ENCODE data around the gene FAM181A. TPM values are rescaled to one million over a fixed set of nuclear protein-coding genes. Genes with fewer than 3 reads are reported as not detected.

The FAM181A gene
- total and polyA plus RNA-seq, 2 of the 4 experiments (the other 2 are of a cell fraction): not detected

DNA sequence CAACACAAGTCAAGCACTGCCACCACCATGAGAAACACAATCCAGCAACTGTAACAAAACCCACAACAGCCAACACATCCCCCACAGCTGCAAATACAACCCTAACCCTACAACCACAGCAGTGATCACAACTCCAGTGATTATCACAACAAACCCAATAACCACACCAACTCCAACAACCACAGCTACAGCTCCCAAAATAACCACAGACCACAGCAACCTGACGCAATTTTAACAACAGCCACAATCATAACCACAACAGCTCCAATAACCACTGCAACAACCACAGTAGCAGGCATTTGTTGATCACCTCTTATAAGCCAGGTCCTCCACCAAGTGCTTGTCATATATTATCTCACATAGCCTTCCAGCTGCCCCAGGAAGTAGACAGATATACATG is 42.2 kb upstream of the FAM181A start:
- CTCF ChIA-PET: no interaction called here

More for the DNA sequence above, 42.2 kb upstream of the FAM181A start:
- Histone ChIP-seq H3K23ac (ENCODE audit: low read depth, low read length) (no peak overlapping the region), H3K36me3 (ENCODE audit: control insufficient read depth, insufficient read depth, low read length) (no peaks in the 10 kb centered on the region), H2AK5ac (ENCODE audit: low read depth, low read length) (no peak overlapping the region), H3K27ac (ENCODE audit: insufficient read depth, low read length) (no peak overlapping the region), H3K4ac (ENCODE audit: low read depth, low read length) (no peak overlapping the region), H2BK5ac (ENCODE audit: low read depth, low read length, poor library complexity, severe bottlenecking) (no peak overlapping the region), H3K56ac (ENCODE audit: extremely low read depth, insufficient read depth, low read length) (no peak overlapping the region), H4K91ac (ENCODE audit: insufficient read depth, low read depth, low read length) (no peak overlapping the region), H4K8ac (ENCODE audit: low read depth in 2 of 2, low read length in 2 of 2) (no peak overlapping the region), H4K5ac (ENCODE audit: low read depth, low read length) (no peak overlapping the region), H3K4me2 (ENCODE audit: low read depth, low read length) (no peak overlapping the region), H3K4me3 (ENCODE audit: insufficient read depth, low read depth, low read length) (no peak overlapping the region), H2BK120ac (ENCODE audit: low read depth, low read length) (no peak overlapping the region), H2BK20ac (ENCODE audit: low read depth, low read length) (no peak overlapping the region), H2BK15ac (ENCODE audit: low read depth, low read length) (no peak overlapping the region), H3K27me3 (ENCODE audit: control insufficient read depth, insufficient read depth, low read length) (peaks cover 11% of the 10 kb centered on the region), H3K9me1 (ENCODE audit: insufficient read depth, low read length) (no peaks in the 10 kb centered on the region), H3K4me1 (ENCODE audit: control insufficient read depth, insufficient read depth, low read length) (no peaks in the 10 kb centered on the region), H2AK9ac (replicated peaks; ENCODE audit: low read depth, low read length, poor library complexity) (no peak overlapping the region), H3K9ac (ENCODE audit: low read depth, low read length) (no peak overlapping the region), H3K18ac (ENCODE audit: low read depth, low read length) (no peak overlapping the region), H4K20me1 (ENCODE audit: insufficient read depth, low read length) (no peaks in the 10 kb centered on the region), H3K14ac (replicated peaks; ENCODE audit: low read depth, low read length) (no peak overlapping the region), H3K79me1 (ENCODE audit: low read depth in 1 of 2, low read length in 2 of 2) (no peaks in the 10 kb centered on the region), H2AFZ (replicated peaks; ENCODE audit: low read length, poor library complexity) (peak overlapping the region; percentile 32), H3K9me3 (ENCODE audit: control insufficient read depth, insufficient read depth, low read length) (no peaks in the 10 kb centered on the region)
- dilution Hi-C loops (cut with HindIII; ENCODE audit: low sequenced_read_pairs, unreplicated experiment): no loop called here
- POLR2A ChIA-PET (ENCODE audit: unreplicated experiment): no interaction called here
- ATAC-seq (ENCODE audit: low read depth) (no peak), DNase-seq (no peak)
- intact Hi-C loops (cut with micrococcal nuclease): loop anchor here (5.0 kb wide), 1 partner anchor 1847 kb away; no protein-coding TSS in a partner anchor
- no TSS peak for BruUV-seq (replicated peaks)
- TF ChIP-seq SMC3 (IDR thresholded peaks at IDR 0.05; ENCODE audit: low read depth, low read length) (no peak), CHD1 (IDR thresholded peaks at IDR 0.05; ENCODE audit: low read depth, low read length) (no peak), MAZ (IDR thresholded peaks at IDR 0.05; ENCODE audit: borderline replicate concordance, low read depth, low read length) (no peak), RFX5 (IDR thresholded peaks at IDR 0.05; ENCODE audit: low read depth, low read length) (no peak), POLR2A (IDR thresholded peaks at IDR 0.05; ENCODE audit: low read depth, low read length) (no peak), NFE2L2 (IDR thresholded peaks at IDR 0.05; ENCODE audit: low read depth, low read length) (no peak), CEBPB (IDR thresholded peaks at IDR 0.05; ENCODE audit: low read depth, low read length) (no peak), MAFK (IDR thresholded peaks at IDR 0.05; ENCODE audit: low read depth, low read length) (no peak), MXI1 (IDR thresholded peaks at IDR 0.05; ENCODE audit: borderline replicate concordance, low read depth, low read length) (no peak), RCOR1 (IDR thresholded peaks at IDR 0.05; ENCODE audit: insufficient replicate concordance, low read length) (no peak), RAD21 (IDR thresholded peaks at IDR 0.05; ENCODE audit: low read length) (no peak), BHLHE40 (IDR thresholded peaks at IDR 0.05; ENCODE audit: low read depth, low read length) (no peak)
- TF ChIP-seq, protein P1, sequence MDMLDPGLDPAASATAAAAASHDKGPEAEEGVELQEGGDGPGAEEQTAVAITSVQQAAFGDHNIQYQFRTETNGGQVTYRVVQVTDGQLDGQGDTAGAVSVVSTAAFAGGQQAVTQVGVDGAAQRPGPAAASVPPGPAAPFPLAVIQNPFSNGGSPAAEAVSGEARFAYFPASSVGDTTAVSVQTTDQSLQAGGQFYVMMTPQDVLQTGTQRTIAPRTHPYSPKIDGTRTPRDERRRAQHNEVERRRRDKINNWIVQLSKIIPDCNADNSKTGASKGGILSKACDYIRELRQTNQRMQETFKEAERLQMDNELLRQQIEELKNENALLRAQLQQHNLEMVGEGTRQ (IDR thresholded peaks at IDR 0.05; ENCODE audit: low read depth, low read length): no peak
- TF ChIP-seq, protein P2, sequence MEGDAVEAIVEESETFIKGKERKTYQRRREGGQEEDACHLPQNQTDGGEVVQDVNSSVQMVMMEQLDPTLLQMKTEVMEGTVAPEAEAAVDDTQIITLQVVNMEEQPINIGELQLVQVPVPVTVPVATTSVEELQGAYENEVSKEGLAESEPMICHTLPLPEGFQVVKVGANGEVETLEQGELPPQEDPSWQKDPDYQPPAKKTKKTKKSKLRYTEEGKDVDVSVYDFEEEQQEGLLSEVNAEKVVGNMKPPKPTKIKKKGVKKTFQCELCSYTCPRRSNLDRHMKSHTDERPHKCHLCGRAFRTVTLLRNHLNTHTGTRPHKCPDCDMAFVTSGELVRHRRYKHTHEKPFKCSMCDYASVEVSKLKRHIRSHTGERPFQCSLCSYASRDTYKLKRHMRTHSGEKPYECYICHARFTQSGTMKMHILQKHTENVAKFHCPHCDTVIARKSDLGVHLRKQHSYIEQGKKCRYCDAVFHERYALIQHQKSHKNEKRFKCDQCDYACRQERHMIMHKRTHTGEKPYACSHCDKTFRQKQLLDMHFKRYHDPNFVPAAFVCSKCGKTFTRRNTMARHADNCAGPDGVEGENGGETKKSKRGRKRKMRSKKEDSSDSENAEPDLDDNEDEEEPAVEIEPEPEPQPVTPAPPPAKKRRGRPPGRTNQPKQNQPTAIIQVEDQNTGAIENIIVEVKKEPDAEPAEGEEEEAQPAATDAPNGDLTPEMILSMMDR (conservative IDR thresholded peaks at IDR 0.05; ENCODE audit: low read depth, low read length): no peak
- TF ChIP-seq, protein P3, sequence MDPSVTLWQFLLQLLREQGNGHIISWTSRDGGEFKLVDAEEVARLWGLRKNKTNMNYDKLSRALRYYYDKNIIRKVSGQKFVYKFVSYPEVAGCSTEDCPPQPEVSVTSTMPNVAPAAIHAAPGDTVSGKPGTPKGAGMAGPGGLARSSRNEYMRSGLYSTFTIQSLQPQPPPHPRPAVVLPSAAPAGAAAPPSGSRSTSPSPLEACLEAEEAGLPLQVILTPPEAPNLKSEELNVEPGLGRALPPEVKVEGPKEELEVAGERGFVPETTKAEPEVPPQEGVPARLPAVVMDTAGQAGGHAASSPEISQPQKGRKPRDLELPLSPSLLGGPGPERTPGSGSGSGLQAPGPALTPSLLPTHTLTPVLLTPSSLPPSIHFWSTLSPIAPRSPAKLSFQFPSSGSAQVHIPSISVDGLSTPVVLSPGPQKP (IDR thresholded peaks at IDR 0.05; ENCODE audit: borderline replicate concordance, low read depth, low read length): no peak
- in situ Hi-C loops (cut with MboI; ENCODE audit: low sequenced_read_pairs): no loop called here
- no CpG with 5 or more reads among the region's 1 CpG for WGBS, 2 experiments (ENCODE audit: extremely low coverage in 2 of 2, insufficient read length in 1 of 2)
